NB4 (cell line): ENCODE results near the gene APP.

Experiments used
- POLR2A ChIP-seq: IDR thresholded peaks from 2 replicates; pipeline ENCODE4 v1.6.1; 2011; ENCODE audit warnings: mild to moderate bottlenecking; ENCODE audit not compliant: insufficient read length; ENCODE audit errors: extremely low read depth
- TF ChIP-seq, protein P1 (sequence below): IDR thresholded peaks from one replicate; pipeline ENCODE4 v1.5.1; 2012; ENCODE audit warnings: low read depth, low read length

DNA sequence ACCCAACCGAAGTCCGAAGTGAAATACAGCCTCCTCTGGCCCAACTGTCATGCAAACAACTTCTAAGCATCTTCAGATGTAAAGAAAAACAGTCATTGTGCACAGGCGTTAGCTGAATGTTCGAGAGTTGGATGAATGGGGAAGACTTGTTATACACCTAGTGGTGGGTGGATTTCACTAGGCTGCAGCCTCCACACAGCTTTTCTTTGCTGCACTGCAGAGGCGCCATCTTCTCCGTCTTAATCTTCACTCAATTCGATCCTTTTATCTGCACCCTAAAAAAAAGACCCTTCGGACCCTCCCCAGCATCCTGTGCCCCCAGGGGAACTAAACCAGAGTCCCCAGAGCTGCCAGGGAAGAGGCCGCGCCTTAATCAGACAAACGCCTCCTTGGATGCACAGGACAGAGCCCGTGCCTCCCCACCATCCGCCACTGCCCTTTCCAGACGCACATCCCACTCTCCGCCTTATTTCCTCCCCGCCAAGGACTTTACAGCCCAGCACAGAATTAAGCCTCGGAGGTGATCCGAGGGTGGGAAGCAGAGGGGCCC lies 1.4 kb downstream of the APP start:
- TF ChIP-seq POLR2A = no peak
- TF ChIP-seq, protein P1, sequence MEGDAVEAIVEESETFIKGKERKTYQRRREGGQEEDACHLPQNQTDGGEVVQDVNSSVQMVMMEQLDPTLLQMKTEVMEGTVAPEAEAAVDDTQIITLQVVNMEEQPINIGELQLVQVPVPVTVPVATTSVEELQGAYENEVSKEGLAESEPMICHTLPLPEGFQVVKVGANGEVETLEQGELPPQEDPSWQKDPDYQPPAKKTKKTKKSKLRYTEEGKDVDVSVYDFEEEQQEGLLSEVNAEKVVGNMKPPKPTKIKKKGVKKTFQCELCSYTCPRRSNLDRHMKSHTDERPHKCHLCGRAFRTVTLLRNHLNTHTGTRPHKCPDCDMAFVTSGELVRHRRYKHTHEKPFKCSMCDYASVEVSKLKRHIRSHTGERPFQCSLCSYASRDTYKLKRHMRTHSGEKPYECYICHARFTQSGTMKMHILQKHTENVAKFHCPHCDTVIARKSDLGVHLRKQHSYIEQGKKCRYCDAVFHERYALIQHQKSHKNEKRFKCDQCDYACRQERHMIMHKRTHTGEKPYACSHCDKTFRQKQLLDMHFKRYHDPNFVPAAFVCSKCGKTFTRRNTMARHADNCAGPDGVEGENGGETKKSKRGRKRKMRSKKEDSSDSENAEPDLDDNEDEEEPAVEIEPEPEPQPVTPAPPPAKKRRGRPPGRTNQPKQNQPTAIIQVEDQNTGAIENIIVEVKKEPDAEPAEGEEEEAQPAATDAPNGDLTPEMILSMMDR = no peak
